Activated naive CD8-positive, alpha-beta T cell (primary cell): ENCODE data around the gene ENOX2.
"Not testable (repeated sequence)": the region's sequence is repeated elsewhere in the genome, so short reads cannot be mapped to it uniquely, and the experiment has no call there.

Experiments
- H3K27ac Mint-ChIP-seq: one replicate; pipeline ENCODE4 v1.8.0; 2021; ENCODE audit warnings: mixed read lengths
- H3K27me3 Mint-ChIP-seq: one replicate; pipeline ENCODE4 v1.8.0; 2021; ENCODE audit warnings: mixed read lengths
- H3K36me3 Mint-ChIP-seq: one replicate; pipeline ENCODE4 v1.8.0; 2021; ENCODE audit warnings: mixed read lengths
- H3K4me1 Mint-ChIP-seq: one replicate; pipeline ENCODE4 v1.8.0; 2021; ENCODE audit warnings: low read depth, mixed read lengths
- H3K4me3 Mint-ChIP-seq: one replicate; pipeline ENCODE4 v1.8.0; 2021; ENCODE audit warnings: mild to moderate bottlenecking, mixed read lengths
- H3K9me3 Mint-ChIP-seq: one replicate; pipeline ENCODE4 v1.8.0; 2021; ENCODE audit warnings: low read depth, mixed read lengths

ENOX2 gene

GRCh38 chrX:130726661-130727060 is 176.3 kb downstream of the ENOX2 start:
- Mint-ChIP-seq H3K4me1 (no peaks in the 10 kb centered on the region), H3K27me3 (no peaks in the 10 kb centered on the region), H3K27ac (no peak overlapping the region), H3K9me3 (peaks cover 9% of the 10 kb centered on the region), H3K4me3 (no peak overlapping the region), H3K36me3 (peaks cover 36% of the 10 kb centered on the region)

DNA sequence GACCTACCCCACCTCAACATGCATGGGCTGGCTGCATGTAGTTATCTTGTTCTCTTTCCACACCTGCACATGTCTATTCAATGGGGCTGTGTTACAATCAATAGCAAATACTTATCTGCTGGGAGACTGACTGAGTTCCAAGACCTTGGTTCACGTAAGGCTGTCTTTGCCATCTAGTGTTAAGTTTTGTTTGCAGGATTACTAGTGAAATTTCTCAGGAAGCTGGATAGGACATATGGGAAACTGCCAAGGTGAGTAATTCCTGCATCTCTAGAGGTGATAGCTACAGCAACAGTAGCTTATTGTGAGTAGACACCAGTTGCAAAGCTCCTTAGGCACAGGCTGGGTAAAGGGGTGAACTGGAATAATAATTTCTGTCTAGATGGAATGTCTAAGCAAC is 177.5 kb downstream of the ENOX2 start:
- Mint-ChIP-seq H3K9me3 (peaks cover 9% of the 10 kb centered on the region), H3K4me3 (no peak overlapping the region), H3K36me3 (peaks cover 34% of the 10 kb centered on the region), H3K4me1 (no peaks in the 10 kb centered on the region), H3K27me3 (no peaks in the 10 kb centered on the region), H3K27ac (no peak overlapping the region)

- no peaks in the 10 kb centered on the region for H3K27me3 Mint-ChIP-seq
Measured at GRCh38 chrX:130719413-130719812, 183.6 kb downstream of the ENOX2 start.

DNA sequence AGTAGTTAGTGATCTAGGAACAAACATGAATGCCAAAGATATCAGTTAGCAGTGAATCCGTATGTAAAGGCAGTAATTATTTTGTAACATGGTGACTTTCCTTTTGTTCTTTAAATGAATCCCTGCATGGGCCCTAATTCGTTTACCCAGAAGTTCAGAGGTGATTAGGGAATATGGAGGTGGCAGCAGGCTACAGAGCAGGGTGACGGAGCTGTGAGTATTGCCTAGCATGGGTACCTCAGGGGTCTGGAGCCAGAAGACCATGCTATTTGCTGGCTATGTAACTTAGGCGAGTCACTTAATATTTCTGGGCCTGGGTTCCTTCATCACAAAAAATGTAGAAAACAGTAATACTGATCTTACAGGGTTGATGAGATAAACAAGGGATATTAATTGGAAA is 184.9 kb downstream of the ENOX2 start:
- Mint-ChIP-seq H3K4me3 (no peak overlapping the region), H3K36me3 (peaks cover 8% of the 10 kb centered on the region), H3K27ac (no peak overlapping the region), H3K27me3 (no peaks in the 10 kb centered on the region), H3K9me3 (no peaks in the 10 kb centered on the region), H3K4me1 (no peaks in the 10 kb centered on the region)

More at GRCh38 chrX:130719413-130719812, 183.6 kb downstream of the ENOX2 start:
- no peak overlapping the region for H3K27ac Mint-ChIP-seq
- H3K9me3 Mint-ChIP-seq: no peaks in the 10 kb centered on the region
- H3K36me3 Mint-ChIP-seq: peaks cover 8% of the 10 kb centered on the region
- H3K4me1 Mint-ChIP-seq: no peaks in the 10 kb centered on the region
- no peak overlapping the region for H3K4me3 Mint-ChIP-seq

GRCh38 chrX:130716781-130717413 is 186.1 kb downstream of the ENOX2 start:
- H3K4me3 Mint-ChIP-seq: no peak overlapping the region
- no peak overlapping the region for H3K27ac Mint-ChIP-seq
- H3K36me3 Mint-ChIP-seq: peaks cover 8% of the 10 kb centered on the region
- H3K4me1 Mint-ChIP-seq: no peaks in the 10 kb centered on the region
- H3K9me3 Mint-ChIP-seq: no peaks in the 10 kb centered on the region
- no peaks in the 10 kb centered on the region for H3K27me3 Mint-ChIP-seq

DNA sequence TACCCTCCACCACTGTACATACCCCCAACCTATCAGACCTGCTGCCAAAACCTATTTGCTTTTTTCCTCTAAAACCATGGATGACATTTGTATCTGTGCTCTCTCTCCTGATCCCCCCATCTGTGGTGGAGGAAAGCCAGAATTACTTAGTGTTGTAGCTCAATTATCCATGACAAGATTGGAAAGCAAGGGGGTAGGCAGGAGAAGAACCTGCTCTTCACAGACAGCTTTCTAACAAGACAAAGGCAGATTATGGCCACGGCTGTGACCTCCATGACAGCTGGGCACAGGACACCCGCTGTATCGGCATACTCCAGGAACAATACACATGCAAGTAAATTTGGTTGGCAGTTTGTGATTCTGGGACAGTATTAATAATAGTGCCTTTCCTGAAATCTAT is 186.7 kb downstream of the ENOX2 start:
- Mint-ChIP-seq H3K4me1 (no peaks in the 10 kb centered on the region), H3K4me3 (no peak overlapping the region), H3K9me3 (no peaks in the 10 kb centered on the region), H3K27me3 (no peaks in the 10 kb centered on the region), H3K36me3 (peaks cover 12% of the 10 kb centered on the region), H3K27ac (no peak overlapping the region)

- no peaks in the 10 kb centered on the region for H3K9me3 Mint-ChIP-seq
- H3K36me3 Mint-ChIP-seq: peaks cover 13% of the 10 kb centered on the region
- H3K27ac Mint-ChIP-seq: no peak overlapping the region
- H3K4me1 Mint-ChIP-seq: no peaks in the 10 kb centered on the region
- no peaks in the 10 kb centered on the region for H3K27me3 Mint-ChIP-seq
- H3K4me3 Mint-ChIP-seq: no peak overlapping the region
Measured at GRCh38 chrX:130715299-130715698, 187.7 kb downstream of the ENOX2 start.

DNA sequence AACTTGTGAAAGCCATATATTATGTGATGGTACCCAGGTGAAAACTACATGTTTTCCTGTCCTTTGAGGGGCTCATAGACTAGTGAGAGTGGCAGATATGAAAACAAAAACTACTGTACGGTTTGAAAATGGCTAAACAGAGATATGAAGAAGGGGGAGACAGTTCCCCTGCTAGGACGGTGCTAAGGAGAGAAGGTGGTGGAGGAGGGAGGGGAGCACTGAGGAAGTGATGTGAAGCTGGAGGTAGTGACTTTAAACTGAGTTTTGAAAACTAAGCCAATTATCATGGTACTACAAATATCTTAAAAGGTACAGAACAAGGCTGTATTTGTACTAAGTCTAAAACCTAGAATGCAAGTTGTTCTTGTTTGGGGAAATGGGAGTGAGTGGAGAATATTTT is 188.3 kb downstream of the ENOX2 start:
- Mint-ChIP-seq H3K4me1 (no peaks in the 10 kb centered on the region), H3K9me3 (no peaks in the 10 kb centered on the region), H3K27ac (no peak overlapping the region), H3K36me3 (peaks cover 11% of the 10 kb centered on the region), H3K27me3 (no peaks in the 10 kb centered on the region), H3K4me3 (no peak overlapping the region)

DNA sequence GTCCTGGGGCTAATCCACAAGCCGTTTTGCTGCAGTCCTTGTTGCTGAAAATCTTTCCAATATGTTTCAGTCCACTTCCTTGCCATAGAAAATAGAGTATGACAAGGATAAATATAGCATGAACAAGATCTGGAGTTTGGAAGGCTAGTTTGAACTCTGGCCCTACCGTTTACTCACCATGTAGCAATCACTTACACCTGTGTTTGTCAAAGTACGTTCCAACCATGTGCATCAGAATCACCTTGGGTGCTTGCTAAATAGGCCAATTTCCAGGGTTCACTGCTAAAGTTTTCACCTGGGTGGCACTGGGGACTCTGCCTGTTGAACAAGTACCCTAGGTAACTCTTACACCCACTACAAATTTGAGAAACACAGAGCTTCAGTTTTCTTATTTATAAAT is 188.9 kb downstream of the ENOX2 start:
- Mint-ChIP-seq H3K4me1 (no peaks in the 10 kb centered on the region), H3K27ac (no peak overlapping the region), H3K27me3 (no peaks in the 10 kb centered on the region), H3K9me3 (no peaks in the 10 kb centered on the region), H3K36me3 (peaks cover 11% of the 10 kb centered on the region), H3K4me3 (no peak overlapping the region)

DNA sequence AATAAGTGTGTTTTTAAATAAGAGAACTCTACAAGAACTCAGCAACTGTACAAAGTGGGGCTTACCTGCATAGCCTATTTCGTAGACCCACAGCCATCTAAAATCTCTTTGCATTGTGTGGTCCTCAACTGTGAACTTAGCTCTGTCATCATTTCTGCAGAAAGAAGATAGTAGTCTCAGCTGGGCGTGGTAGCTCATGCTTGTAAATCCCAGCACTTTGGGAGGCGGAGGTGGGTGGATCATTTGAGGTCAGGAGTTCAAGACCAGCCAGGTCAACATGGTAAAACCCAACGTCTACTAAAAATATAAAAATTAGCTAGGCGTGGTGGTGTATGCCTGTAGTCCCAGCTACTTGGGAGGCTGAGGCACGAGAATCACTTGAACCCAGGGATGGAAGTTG is 193.8 kb downstream of the ENOX2 start:
- H3K27me3 Mint-ChIP-seq: not testable (repeated sequence)

DNA sequence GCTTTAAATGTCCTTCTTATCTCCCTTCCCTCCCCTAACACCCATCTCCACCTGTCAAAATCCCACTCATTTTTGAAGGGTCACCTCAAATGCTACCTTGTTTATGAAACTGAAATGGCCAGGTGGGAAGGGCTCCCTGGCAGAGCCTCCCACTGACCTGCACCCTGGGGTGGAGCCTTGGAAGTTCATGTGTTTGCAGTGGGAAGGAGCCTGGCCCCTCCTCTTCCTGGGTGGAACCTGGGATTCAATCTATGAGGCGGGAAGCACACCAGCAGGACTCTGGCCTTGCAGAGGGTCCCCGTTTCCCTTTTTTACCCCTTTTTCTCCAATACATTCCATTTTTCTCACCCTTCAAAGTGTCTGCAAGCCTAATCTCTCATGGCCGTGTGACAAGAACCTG is 197.4 kb downstream of the ENOX2 start:
- H3K27ac Mint-ChIP-seq: no peak overlapping the region
- no peaks in the 10 kb centered on the region for H3K27me3 Mint-ChIP-seq
- no peaks in the 10 kb centered on the region for H3K4me1 Mint-ChIP-seq
- H3K4me3 Mint-ChIP-seq: no peak overlapping the region
- peaks cover 4% of the 10 kb centered on the region for H3K36me3 Mint-ChIP-seq
- no peaks in the 10 kb centered on the region for H3K9me3 Mint-ChIP-seq

More for the DNA sequence above, 193.8 kb downstream of the ENOX2 start:
- H3K27ac Mint-ChIP-seq, H3K4me3 Mint-ChIP-seq, H3K4me1 Mint-ChIP-seq, H3K9me3 Mint-ChIP-seq, H3K36me3 Mint-ChIP-seq: not testable (repeated sequence)

- H3K4me3 Mint-ChIP-seq: no peak overlapping the region
- H3K4me1 Mint-ChIP-seq: no peaks in the 10 kb centered on the region
- peaks cover 4% of the 10 kb centered on the region for H3K36me3 Mint-ChIP-seq
- no peaks in the 10 kb centered on the region for H3K27me3 Mint-ChIP-seq
- no peaks in the 10 kb centered on the region for H3K9me3 Mint-ChIP-seq
- H3K27ac Mint-ChIP-seq: no peak overlapping the region
Measured at GRCh38 chrX:130704053-130705038, 198.7 kb downstream of the ENOX2 start.

DNA sequence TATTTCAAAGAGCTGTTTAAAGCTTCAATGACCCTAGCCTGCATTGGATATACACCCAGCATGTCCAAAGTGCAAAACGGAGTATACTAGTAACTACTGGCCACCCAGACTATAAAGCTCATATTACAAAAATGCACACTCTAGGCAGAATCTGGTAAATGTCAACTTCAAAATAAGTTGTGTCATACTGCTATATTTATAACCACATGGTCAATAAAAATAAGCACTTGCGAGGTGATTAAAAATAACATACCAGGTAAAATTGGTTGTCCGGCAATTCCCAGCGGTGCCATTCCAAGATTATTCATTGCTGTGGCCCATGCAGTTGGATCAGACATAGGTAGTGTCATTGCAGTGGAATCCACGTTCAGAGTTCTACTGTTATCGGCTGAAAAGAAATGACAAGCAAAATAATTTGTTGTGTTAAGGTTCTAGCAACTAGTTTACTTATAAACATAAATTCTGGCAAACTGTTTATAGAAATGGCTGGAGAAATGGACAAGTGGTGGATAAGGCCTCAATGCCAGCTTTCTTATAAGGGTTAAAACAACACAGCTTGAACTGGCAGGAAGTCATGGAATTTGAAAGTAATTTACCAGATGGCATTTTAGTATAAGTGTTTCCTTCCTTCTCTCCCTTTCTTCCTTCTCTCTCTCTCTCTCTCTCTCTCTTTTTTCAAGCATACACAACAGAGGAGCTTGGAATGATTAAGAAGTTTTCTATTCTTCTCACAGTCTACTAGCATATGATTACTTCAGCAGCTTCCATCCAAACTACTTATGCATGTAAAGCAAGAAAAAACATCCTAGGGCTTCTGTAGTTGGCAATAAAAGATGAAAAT is 199.9 kb downstream of the ENOX2 start:
- Mint-ChIP-seq H3K9me3 (no peaks in the 10 kb centered on the region), H3K27me3 (no peaks in the 10 kb centered on the region), H3K4me1 (no peaks in the 10 kb centered on the region), H3K27ac (no peak overlapping the region), H3K36me3 (peaks cover 6% of the 10 kb centered on the region), H3K4me3 (no peak overlapping the region)

- Mint-ChIP-seq H3K27me3 (no peaks in the 10 kb centered on the region), H3K4me1 (no peaks in the 10 kb centered on the region), H3K27ac (no peak overlapping the region)
Measured at GRCh38 chrX:130700629-130701028, 202.4 kb downstream of the ENOX2 start.

GRCh38 chrX:130699618-130700017 is 203.4 kb downstream of the ENOX2 start:
- H3K27me3 Mint-ChIP-seq: no peaks in the 10 kb centered on the region
- H3K36me3 Mint-ChIP-seq: peaks cover 6% of the 10 kb centered on the region
- no peaks in the 10 kb centered on the region for H3K4me1 Mint-ChIP-seq
- H3K9me3 Mint-ChIP-seq: no peaks in the 10 kb centered on the region
- H3K4me3 Mint-ChIP-seq: no peak overlapping the region
- H3K27ac Mint-ChIP-seq: no peak overlapping the region

More at GRCh38 chrX:130700629-130701028, 202.4 kb downstream of the ENOX2 start:
- Mint-ChIP-seq H3K9me3 (no peaks in the 10 kb centered on the region), H3K4me3 (no peak overlapping the region), H3K36me3 (peaks cover 4% of the 10 kb centered on the region)
